ENCODE measurements around the gene ABCC8.

The ABCC8 gene

DNA sequence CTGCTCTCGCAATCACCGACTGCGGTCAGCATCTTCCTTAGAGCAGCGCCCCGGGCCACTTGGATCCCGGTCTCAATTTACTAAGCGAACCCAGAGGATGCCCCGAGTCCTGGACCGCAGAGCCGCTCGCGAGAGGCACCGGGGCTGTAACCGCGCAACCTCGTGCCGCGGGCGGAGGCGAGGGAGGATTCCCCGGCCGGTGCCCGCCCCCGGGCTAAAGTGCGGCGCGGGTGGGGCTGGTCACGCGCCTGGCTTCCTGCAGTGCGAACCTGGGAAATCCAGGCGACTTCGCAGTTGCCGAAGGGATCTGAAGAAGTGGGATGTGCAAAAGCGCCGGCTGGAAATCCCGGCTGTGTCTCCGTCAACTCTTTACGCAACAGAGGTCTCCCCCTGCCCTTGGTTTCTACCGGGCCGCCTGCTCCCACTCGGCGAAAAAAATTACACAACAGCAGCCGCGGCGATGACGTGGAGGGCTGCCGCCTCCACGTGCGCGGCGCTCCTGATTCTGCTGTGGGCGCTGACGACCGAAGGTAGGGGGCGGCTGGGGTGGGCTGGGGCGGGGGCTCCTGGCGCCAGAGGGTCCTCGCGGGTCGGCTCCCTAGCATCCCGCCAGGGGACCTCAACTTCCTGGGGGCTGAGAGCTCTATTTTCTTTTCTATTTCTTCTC, 125.0 kb downstream of the ABCC8 start, which contains the start of gene NCR3LG1:
TSS of gene NCR3LG1 (plus strand) at position 291 of the 667 bp plus-strand sequence. CDS start at position 461, 170 bp downstream.
- DNase-seq (ENCODE audit: low spot score), result peak; percentile 57

DNA sequence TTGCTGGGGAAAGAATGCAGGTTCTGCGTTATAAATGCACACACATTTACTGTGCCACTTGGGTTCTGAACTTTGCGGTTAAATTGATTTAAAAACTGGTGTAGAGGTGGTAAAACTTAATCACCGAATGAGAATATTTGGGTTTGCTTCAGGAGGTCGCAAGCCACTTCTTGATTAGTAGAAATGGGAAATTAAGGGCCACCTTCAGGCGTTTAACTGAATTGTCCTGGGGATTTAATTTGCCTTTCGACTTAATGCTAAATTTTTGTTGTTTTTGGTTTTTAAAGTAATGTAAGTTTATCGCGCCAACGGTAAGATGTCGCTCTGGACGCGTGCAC, 125.5 kb downstream of the ABCC8 start:
- DNase-seq (ENCODE audit: low spot score), result no peak

DNA sequence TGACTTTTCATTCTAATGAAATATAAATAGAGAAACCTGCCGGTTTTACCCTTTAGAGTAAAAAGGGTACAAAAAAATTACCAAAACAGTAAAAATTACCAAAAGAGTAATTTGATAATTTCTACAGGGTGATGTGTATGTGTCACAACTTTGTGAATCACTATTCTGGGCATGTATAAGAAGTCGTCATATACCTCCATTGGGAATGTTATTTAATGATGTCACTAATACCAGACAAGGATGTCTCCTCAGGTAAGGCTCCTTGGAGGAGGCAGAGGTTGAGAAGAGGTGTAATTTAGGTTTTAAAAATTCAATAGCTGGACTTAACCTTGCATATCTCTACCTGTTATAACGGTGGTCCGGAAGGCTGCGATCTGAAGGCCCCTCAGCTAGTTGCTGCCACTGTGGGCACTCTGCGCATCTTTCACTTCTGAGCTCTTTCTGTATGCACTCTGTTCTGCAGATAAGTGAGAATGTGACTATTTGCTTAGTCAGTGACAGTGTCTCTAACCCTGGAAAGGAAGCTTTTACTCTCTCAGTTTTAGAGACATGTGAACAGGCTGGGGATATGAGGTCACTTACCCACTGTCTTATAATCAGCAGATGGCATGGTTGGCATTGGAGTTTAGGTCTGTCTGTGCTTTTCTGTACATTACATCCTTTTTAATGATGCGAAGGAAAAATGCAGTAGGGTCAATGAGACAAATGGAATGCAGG, 126.0 kb downstream of the ABCC8 start:
- DNase-seq (ENCODE audit: low spot score), result no peak

DNA sequence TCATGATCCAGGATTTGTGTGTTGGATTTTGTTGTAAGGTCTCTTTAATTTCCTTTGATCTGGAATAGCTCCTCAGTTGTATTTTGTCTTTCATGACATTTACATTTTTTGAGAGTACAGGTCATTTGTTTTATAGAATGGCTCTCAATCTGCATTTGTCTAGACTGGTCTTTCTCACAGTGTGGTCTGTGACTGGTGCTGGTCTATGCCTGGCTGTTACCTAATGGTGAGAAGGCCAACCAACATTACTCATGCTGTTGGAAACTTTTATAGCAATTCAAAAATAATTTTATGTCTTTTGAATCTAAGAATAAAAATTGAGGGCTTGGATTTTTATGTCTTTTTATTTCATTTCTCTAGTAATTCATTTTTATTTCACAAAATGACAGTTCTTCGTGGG, 129.0 kb downstream of the ABCC8 start:
- no peak for DNase-seq (ENCODE audit: low spot score)

DNA sequence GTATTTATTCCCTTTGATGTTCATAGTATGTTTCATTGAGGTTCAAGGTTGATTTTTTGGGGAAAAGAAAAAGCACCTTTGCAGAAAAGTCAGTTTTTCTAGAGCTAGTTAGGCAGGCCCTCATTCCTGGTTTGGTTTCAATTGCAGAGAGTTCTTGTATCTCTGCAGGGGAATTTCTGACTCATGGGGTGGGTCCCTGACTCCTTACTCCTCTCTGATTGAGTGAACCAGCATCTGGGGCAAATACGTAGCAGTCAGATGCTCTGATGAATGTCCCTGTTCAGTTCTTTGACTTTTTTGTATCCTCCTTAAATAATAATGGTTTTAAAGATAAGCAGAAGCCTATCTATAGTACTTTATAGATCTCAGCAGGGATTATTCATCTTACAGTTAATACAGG, 132.7 kb downstream of the ABCC8 start:
- no peak for DNase-seq (ENCODE audit: low spot score)

DNA sequence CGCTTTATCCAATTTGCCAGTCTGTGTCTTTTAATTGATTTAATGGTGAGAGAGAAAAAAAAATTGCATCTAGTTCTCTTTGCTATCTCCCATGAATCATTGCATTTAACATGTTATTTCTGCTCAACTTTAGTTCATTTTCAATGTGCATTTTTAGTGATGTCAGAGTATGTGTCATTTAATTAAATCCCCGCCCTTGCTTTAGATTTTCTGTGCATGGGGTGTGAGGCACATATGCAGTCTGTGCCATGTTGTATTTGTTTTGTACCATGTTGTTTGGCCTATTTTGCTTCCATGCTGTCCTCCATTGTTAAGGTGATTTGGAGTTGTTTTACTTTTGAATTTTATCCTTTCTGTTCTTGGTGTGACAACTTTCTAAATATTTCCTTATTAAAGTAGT, 133.4 kb downstream of the ABCC8 start:
- no peak for DNase-seq (ENCODE audit: low spot score)

All from iPS-NIHi11 (cell line).